ENCODE measurements around the gene FOXN4. TPM values are rescaled to one million over a fixed set of nuclear protein-coding genes. Genes with fewer than 3 reads are reported as not detected.

Gene FOXN4
- total and polyA plus RNA-seq, 8 donors, result 0.51 to 2.0 (median 1.1) TPM; not detected in 2

DNA sequence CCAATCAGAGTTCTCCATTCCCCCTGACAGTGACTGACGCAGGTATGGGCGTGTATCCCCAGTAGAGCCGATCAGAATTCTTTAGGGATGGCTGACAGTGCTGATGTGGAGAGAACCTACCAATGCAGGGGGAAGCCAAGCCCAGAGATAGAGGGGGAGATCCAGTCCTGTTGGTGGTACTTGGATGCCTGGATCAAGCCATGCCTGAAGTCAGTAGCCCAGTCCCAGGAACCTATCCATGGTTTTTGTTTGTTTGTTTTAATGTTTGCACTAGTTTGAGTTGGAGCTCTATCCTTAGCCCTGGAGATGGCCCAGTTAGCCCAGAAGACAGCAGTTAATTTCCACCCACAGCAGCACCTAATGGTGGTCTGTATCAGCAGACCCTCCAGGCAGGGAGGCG lies 40.2 kb downstream of the FOXN4 start:
- Histone ChIP-seq H3K27me3 (peaks cover 0 to 11% of the 10 kb centered on the region in 2 donors), H3K9me3 (no peaks in the 10 kb centered on the region), H3K4me3 (no peak overlapping the region), H3K36me3 (peaks cover 0 to 27% of the 10 kb centered on the region in 2 donors), H3K4me1 (no peaks in the 10 kb centered on the region), H3K27ac (no peak overlapping the region)
- DNase-seq (no peak), ATAC-seq (no peak)
- TF ChIP-seq, protein P1, sequence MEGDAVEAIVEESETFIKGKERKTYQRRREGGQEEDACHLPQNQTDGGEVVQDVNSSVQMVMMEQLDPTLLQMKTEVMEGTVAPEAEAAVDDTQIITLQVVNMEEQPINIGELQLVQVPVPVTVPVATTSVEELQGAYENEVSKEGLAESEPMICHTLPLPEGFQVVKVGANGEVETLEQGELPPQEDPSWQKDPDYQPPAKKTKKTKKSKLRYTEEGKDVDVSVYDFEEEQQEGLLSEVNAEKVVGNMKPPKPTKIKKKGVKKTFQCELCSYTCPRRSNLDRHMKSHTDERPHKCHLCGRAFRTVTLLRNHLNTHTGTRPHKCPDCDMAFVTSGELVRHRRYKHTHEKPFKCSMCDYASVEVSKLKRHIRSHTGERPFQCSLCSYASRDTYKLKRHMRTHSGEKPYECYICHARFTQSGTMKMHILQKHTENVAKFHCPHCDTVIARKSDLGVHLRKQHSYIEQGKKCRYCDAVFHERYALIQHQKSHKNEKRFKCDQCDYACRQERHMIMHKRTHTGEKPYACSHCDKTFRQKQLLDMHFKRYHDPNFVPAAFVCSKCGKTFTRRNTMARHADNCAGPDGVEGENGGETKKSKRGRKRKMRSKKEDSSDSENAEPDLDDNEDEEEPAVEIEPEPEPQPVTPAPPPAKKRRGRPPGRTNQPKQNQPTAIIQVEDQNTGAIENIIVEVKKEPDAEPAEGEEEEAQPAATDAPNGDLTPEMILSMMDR (IDR thresholded peaks at IDR 0.05), result no peak
- intact Hi-C loops (cut with DNase I), result loop anchor here in 1 of 2 donors (5.0 kb wide), 1 partner anchor 118 kb away; no protein-coding TSS in a partner anchor

DNA sequence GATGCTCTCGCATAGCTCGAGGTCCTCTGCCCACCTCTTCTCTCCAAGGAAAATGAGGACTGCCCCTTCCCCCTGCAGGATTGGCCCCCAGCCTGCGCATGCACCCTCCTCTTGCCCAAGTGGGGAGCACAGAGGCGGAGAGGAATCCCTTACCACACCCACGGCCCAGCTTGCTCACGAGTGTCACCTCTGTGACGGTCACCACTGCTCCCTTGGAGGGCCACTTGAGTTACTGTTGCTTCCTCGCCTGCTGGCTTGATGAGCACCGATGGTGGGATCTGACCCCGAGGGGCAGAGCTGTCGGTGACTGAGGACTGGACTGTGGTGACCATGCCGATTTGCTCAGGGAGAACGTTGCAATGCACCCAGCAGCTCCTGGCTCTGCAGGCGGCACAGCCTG lies 41.7 kb downstream of the FOXN4 start:
- no peak overlapping the region for H3K4me3 ChIP-seq
- no peaks in the 10 kb centered on the region for H3K27me3 ChIP-seq
- DNase-seq (no peak), ATAC-seq (no peak)
- H3K27ac ChIP-seq, result no peak overlapping the region
- H3K36me3 ChIP-seq, result peaks cover 0 to 30% of the 10 kb centered on the region in 2 donors
- H3K9me3 ChIP-seq, result no peaks in the 10 kb centered on the region
- H3K4me1 ChIP-seq, result no peaks in the 10 kb centered on the region
- intact Hi-C loops (cut with DNase I), result loop anchor here in 1 of 2 donors (5.0 kb wide), 1 partner anchor 120 kb away; no protein-coding TSS in a partner anchor
- TF ChIP-seq, protein P1 (IDR thresholded peaks at IDR 0.05), result no peak

DNA sequence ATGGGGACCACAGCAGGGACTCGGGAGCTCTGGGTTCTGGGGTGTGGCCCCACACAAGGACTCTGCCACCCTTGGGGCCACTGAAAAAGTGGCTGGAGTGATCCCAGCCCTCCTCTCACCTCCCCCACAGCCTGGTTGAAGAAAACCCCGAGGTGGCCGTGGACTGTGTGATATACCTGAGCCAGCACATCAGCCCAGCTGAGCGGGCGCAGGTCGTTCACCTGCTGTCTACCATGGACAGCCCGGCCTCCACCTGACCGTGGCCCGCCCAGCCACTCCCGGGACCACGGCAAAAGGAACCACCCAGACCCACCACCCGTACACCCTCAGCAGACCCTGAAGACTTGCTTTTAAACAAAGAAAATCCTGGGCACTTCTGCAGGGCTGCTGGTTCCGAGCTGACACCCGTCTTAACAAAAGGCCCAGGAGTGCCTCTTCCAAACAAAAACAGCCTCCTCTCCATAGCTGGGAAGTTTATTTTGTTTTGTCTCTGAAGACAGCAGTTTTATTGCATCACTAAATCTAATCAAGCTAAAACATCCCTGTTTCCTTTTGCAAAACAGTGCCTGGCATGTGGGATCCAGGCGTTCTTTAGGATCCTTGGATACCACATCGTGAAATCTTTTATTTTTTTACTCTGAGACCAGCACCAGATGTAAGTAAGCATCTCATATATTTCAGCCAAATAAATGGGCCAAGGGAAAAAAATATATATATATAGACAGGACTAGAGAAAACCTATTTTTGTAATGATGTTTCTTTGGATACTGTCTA lies 42.8 kb downstream of the FOXN4 start:
- Histone ChIP-seq H3K9me3 (no peaks in the 10 kb centered on the region), H3K4me3 (no peak overlapping the region), H3K27me3 (no peaks in the 10 kb centered on the region), H3K4me1 (no peaks in the 10 kb centered on the region), H3K27ac (no peak overlapping the region), H3K36me3 (peaks cover 0 to 34% of the 10 kb centered on the region in 2 donors)
- TF ChIP-seq, protein P1 (IDR thresholded peaks at IDR 0.05), result no peak
- DNase-seq (no peak), ATAC-seq (no peak)
- intact Hi-C loops (cut with DNase I), result loop anchor here in 1 of 2 donors (5.0 kb wide), 1 partner anchor 121 kb away; no protein-coding TSS in a partner anchor

DNA sequence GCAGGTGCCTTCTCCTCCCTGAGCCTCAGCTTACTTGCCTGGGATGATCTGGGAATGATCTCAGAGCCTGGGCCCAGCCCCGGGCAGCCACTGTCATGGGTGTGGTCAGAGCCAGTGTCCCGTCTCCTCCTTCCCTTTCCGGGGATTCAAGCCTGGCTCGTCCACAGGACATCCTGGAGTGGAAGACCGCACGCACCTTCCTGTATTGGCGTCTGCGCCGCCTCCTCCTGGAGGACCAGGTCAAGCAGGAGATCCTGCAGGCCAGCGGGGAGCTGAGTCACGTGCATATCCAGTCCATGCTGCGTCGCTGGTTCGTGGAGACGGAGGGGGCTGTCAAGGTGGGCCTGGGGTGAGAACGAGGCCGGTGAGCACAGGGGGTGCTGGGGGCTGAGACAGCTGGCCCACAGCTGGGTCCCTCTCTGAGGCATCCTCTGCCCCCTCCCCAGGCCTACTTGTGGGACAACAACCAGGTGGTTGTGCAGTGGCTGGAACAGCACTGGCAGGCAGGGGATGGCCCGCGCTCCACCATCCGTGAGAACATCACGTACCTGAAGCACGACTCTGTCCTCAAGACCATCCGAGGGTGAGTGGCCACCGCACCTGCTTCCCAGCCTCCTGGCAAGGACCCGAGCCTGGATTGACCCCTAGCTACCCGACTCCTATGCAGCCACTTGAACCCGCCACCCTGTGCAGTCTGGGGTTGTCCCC lies 44.0 kb downstream of the FOXN4 start:
- DNase-seq (no peak), ATAC-seq (no peak)
- H3K4me1 ChIP-seq, result no peaks in the 10 kb centered on the region
- H3K27ac ChIP-seq, result no peak overlapping the region
- no peaks in the 10 kb centered on the region for H3K9me3 ChIP-seq
- peaks cover 0 to 34% of the 10 kb centered on the region in 2 donors for H3K36me3 ChIP-seq
- no peak overlapping the region for H3K4me3 ChIP-seq
- no peaks in the 10 kb centered on the region for H3K27me3 ChIP-seq
- TF ChIP-seq, protein P1 (IDR thresholded peaks at IDR 0.05), result no peak
- intact Hi-C loops (cut with DNase I), result loop anchor here in 1 of 2 donors (5.0 kb wide), 1 partner anchor 122 kb away; no protein-coding TSS in a partner anchor
